Activated CD8-positive, alpha-beta memory T cell treated with anti-CD3 and anti-CD28 coated beads for 4 hours (primary cell): Measurements from ENCODE around the gene POTEM.
"Not testable (repeated sequence)": the region's sequence is repeated elsewhere in the genome, so short reads cannot be mapped to it uniquely, and the experiment has no call there.

ENCODE experiments used
- DNase-seq, 2 donors: peaks; one replicate each; pipeline ENCODE4 v3.0.0-alpha.2; 2020; ENCODE audit warnings: low read depth in 2 of 2

POTEM gene

GRCh38 chr14:19036811-19037382 lies 69.7 kb downstream of the POTEM start:
- not testable (repeated sequence) for DNase-seq

DNA sequence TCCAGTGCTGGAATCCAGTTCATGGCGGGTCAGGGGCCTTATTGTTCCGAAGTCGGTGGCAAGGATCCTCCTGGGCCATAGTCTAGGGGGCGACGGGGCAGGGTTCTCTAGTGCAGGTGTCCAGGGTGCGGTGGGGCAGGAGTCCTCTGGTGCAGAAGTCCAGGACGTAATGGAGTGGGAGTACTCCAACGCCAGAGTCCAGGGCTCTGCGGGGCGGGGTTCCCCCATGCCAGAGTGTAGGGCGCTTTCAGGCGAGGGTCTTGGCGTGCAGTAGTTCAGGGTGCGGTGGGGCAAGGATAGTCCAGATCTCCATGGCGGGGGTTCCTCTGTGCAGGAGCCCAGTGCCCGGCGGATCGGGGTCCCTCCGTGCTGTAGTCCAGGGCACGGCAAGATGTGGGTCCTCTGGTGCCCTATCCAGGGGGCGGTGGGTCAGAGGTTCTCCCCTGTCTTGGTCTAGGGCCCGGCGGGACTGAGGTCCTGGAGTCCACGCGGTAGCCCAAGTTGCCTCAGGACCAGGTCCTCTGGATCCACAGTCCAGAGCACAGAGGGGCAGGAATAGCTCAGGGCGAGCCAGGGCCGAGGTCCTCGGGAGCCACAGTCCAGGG lies 70.9 kb downstream of the POTEM start:
- DNase-seq, result not testable (repeated sequence)

- not testable (repeated sequence) for DNase-seq
These were observed 71.6 kb downstream of the POTEM start for GRCh38 chr14:19038785-19039184.

GRCh38 chr14:19043384-19043783 lies 76.2 kb downstream of the POTEM start:
- not testable (repeated sequence) for DNase-seq
